ENCODE data around the gene PARD3. TPM values are rescaled to one million over a fixed set of nuclear protein-coding genes. Genes with fewer than 3 reads are reported as not detected.

PARD3 gene
- total RNA-seq, 1 experiment from 2014 or later, result 51.8 TPM

DNA sequence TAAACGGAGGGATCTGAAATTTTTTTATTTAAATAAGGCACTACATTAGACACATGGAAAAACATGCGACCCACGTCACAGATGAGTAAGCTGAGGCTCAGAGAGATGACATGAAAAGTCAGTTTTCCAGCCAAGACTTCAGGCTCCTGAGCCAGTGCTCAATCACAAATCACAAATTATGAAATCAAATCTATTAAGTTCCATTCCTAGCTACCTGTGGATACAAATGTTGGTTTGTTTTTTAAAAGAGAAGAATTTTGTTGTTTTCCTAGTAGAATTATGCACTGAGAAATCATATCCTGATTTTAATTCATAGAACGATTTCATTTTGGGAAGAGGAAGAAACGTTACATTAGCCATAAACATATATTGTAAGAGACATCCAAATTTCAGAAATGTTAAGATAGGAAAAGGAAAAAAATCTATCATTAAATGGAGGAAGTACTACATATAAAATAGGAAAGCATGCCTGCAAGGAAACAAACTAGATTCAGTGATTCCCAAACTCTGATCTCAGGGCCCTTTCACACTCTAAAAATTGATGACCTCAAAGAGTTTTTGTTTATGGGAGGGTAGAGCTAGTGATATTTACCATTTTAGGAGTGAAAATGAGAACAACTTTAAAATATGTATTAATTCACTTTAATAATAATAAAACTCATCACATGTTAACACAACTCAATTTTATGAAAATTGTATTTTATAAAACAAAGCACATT is 340.4 kb downstream of the PARD3 start:
- no peak overlapping the region for H3K27ac Mint-ChIP-seq
- DNase-seq (ENCODE audit: low spot score) (no peak), ATAC-seq (no peak)
- H3K4me3 Mint-ChIP-seq, result no peak overlapping the region
- H3K4me1 Mint-ChIP-seq, result peaks cover 3% of the 10 kb centered on the region
- H3K9me3 Mint-ChIP-seq, result no peaks in the 10 kb centered on the region
- ChIA-PET POLR2A (interaction anchor here (0.7 kb wide), 1 partner anchor 17 kb away, joined by 3 read pairs; no protein-coding TSS in a partner anchor), CTCF (no interaction called here)
- peaks cover 2% of the 10 kb centered on the region for H3K36me3 Mint-ChIP-seq
- TF ChIP-seq GABPB1 (CRISPR knock-in tag; IDR thresholded peaks at IDR 0.05), result no peak
- TF ChIP-seq, protein P1, sequence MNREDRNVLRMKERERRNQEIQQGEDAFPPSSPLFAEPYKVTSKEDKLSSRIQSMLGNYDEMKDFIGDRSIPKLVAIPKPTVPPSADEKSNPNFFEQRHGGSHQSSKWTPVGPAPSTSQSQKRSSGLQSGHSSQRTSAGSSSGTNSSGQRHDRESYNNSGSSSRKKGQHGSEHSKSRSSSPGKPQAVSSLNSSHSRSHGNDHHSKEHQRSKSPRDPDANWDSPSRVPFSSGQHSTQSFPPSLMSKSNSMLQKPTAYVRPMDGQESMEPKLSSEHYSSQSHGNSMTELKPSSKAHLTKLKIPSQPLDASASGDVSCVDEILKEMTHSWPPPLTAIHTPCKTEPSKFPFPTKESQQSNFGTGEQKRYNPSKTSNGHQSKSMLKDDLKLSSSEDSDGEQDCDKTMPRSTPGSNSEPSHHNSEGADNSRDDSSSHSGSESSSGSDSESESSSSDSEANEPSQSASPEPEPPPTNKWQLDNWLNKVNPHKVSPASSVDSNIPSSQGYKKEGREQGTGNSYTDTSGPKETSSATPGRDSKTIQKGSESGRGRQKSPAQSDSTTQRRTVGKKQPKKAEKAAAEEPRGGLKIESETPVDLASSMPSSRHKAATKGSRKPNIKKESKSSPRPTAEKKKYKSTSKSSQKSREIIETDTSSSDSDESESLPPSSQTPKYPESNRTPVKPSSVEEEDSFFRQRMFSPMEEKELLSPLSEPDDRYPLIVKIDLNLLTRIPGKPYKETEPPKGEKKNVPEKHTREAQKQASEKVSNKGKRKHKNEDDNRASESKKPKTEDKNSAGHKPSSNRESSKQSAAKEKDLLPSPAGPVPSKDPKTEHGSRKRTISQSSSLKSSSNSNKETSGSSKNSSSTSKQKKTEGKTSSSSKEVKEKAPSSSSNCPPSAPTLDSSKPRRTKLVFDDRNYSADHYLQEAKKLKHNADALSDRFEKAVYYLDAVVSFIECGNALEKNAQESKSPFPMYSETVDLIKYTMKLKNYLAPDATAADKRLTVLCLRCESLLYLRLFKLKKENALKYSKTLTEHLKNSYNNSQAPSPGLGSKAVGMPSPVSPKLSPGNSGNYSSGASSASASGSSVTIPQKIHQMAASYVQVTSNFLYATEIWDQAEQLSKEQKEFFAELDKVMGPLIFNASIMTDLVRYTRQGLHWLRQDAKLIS (CRISPR knock-in tag; IDR thresholded peaks at IDR 0.05; ENCODE audit: borderline replicate concordance), result no peak
- TF ChIP-seq ZNF263 (CRISPR knock-in tag; IDR thresholded peaks at IDR 0.05; ENCODE audit: low read depth), result no peak
- TF ChIP-seq, protein P2, sequence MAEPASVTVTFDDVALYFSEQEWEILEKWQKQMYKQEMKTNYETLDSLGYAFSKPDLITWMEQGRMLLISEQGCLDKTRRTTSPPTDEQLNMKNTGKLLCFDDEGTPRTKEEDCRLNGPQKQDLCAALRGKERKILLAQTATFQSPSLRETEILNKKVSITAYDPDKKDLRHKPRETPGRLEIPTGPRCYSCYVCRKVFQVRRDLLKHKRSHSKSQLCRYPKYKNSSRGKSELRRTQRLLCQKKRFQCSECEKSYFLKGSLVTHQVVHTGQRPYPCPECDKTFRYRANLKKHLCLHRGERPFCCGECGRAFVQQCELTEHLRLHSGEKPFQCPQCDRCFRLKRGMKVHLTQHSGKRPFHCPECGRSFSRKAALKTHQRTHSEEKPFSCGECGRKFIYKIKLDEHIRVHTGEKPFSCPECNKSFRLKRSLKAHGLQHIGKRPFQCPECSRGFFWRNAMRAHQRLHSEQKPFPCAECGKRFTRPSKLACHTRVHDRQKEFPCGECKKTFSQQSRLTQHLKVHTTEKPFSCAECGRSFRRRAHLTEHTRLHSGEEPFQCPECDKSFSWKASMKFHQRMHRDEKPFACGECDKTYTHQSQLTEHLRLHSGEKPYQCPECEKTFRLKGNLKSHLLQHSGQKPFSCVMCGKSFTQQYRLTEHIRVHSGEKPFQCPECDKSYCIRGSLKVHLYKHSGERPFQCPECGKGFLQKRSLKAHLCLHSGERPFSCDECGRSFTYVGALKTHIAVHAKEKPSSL (CRISPR knock-in tag; conservative IDR thresholded peaks at IDR 0.05), result no peak
- H3K27me3 Mint-ChIP-seq (ENCODE audit: low read depth), result no peaks in the 10 kb centered on the region

DNA sequence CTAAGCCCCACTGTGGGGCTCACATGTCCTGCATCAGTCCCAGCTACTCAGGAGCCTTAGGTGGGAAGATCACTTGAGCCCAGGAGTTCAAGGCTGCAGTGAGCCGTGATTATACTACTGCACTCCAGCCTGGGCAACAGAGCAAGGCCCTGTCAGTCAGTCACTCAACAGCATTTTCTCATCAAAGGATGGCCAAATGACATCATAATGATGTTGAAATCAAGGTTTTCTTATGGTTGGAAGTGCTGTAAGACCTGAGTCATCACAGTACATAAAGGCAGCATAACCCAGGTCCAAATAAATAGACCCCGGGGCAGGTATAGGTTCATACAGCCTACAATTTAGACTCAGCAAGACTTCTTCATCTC is 341.1 kb downstream of the PARD3 start:
- ATAC-seq, result no peak
- Mint-ChIP-seq H3K27me3 (ENCODE audit: low read depth) (no peaks in the 10 kb centered on the region), H3K4me1 (no peaks in the 10 kb centered on the region; the same call in 1 of the 2 replicates), H3K9me3 (no peaks in the 10 kb centered on the region), H3K36me3 (peaks cover 2% of the 10 kb centered on the region), H3K4me3 (no peak overlapping the region), H3K27ac (no peak overlapping the region)
- no peak for DNase-seq (ENCODE audit: low spot score)
- ChIA-PET CTCF (no interaction called here), POLR2A (no interaction called here)
- TF ChIP-seq, protein P3, sequence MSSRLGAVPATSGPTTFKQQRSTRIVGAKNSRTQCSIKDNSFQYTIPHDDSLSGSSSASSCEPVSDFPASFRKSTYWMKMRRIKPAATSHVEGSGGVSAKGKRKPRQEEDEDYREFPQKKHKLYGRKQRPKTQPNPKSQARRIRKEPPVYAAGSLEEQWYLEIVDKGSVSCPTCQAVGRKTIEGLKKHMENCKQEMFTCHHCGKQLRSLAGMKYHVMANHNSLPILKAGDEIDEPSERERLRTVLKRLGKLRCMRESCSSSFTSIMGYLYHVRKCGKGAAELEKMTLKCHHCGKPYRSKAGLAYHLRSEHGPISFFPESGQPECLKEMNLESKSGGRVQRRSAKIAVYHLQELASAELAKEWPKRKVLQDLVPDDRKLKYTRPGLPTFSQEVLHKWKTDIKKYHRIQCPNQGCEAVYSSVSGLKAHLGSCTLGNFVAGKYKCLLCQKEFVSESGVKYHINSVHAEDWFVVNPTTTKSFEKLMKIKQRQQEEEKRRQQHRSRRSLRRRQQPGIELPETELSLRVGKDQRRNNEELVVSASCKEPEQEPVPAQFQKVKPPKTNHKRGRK (CRISPR knock-in tag; IDR thresholded peaks at IDR 0.05; ENCODE audit: borderline replicate concordance), result no peak
- TF ChIP-seq KAT7 (CRISPR knock-in tag; IDR thresholded peaks at IDR 0.05; ENCODE audit: borderline replicate concordance) (no peak), ZNF121 (CRISPR knock-in tag; IDR thresholded peaks at IDR 0.05) (0 out of 2 replicates have a peak, but pooled peaks have one; percentile 35)

DNA sequence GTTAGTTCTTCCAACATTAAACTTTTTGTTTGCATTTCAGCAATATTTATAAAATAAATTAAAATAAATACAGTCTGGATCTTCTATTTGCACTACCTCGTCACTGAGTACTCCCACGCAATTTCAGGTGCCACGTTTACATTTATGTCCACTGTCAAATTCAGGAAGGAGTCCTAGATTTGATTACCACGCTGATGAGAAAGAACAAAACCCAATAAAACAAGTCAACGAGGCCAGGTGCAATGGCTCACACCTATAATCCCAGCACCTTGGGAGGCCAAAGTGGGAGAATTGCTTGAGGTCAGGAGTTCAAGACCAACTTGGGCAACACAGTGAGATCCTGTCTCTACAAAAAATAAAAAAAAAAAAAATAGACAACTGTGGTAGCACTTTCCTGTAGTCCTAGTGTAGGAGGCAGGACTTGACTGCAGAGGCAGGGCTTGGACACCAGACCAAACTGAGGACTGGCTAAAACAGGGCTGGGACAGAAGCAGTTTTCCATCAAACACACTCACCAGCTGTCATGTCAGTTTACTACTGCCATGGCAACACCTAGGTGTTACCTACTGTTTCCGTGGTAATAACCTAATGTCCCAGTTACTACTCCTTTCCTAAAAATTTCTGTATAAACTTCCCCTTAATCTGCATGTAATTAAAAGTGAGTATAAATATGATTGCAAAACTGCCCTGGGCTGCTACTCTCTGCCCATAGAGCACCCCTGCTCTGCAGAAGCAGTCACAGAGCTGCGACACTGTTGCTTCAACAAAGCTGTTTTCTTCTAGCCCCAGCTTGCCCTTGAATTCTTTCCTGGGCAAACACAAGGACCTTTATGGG is 341.7 kb downstream of the PARD3 start:
- no peak for ATAC-seq
- DNase-seq (ENCODE audit: low spot score), result no peak
- H3K4me3 Mint-ChIP-seq, result no peak overlapping the region
- no peak overlapping the region for H3K27ac Mint-ChIP-seq
- ChIA-PET CTCF (no interaction called here), POLR2A (no interaction called here)
- H3K27me3 Mint-ChIP-seq (ENCODE audit: low read depth), result no peaks in the 10 kb centered on the region
- peaks cover 2% of the 10 kb centered on the region for H3K36me3 Mint-ChIP-seq
- peaks cover 2% of the 10 kb centered on the region for H3K4me1 Mint-ChIP-seq
- no peaks in the 10 kb centered on the region for H3K9me3 Mint-ChIP-seq
- TF ChIP-seq, protein P4, sequence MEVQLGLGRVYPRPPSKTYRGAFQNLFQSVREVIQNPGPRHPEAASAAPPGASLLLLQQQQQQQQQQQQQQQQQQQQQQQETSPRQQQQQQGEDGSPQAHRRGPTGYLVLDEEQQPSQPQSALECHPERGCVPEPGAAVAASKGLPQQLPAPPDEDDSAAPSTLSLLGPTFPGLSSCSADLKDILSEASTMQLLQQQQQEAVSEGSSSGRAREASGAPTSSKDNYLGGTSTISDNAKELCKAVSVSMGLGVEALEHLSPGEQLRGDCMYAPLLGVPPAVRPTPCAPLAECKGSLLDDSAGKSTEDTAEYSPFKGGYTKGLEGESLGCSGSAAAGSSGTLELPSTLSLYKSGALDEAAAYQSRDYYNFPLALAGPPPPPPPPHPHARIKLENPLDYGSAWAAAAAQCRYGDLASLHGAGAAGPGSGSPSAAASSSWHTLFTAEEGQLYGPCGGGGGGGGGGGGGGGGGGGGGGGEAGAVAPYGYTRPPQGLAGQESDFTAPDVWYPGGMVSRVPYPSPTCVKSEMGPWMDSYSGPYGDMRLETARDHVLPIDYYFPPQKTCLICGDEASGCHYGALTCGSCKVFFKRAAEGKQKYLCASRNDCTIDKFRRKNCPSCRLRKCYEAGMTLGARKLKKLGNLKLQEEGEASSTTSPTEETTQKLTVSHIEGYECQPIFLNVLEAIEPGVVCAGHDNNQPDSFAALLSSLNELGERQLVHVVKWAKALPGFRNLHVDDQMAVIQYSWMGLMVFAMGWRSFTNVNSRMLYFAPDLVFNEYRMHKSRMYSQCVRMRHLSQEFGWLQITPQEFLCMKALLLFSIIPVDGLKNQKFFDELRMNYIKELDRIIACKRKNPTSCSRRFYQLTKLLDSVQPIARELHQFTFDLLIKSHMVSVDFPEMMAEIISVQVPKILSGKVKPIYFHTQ (CRISPR knock-in tag; IDR thresholded peaks at IDR 0.05), result no peak
- TF ChIP-seq NFE2L1 (CRISPR knock-in tag; IDR thresholded peaks at IDR 0.05), result no peak
- TF ChIP-seq MXD4 (CRISPR knock-in tag; IDR thresholded peaks at IDR 0.05; ENCODE audit: borderline replicate concordance), result no peak
- TF ChIP-seq ZNF423 (CRISPR knock-in tag; IDR thresholded peaks at IDR 0.05), result no peak
- TF ChIP-seq IRF2 (CRISPR knock-in tag; IDR thresholded peaks at IDR 0.05; ENCODE audit: borderline replicate concordance, low read depth), result no peak
- TF ChIP-seq, protein P5, sequence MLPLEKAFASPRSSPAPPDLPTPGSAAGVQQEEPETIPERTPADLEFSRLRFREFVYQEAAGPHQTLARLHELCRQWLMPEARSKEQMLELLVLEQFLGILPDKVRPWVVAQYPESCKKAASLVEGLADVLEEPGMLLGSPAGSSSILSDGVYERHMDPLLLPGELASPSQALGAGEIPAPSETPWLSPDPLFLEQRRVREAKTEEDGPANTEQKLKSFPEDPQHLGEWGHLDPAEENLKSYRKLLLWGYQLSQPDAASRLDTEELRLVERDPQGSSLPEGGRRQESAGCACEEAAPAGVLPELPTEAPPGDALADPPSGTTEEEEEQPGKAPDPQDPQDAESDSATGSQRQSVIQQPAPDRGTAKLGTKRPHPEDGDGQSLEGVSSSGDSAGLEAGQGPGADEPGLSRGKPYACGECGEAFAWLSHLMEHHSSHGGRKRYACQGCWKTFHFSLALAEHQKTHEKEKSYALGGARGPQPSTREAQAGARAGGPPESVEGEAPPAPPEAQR (CRISPR knock-in tag; IDR thresholded peaks at IDR 0.05), result no peak
- TF ChIP-seq, protein P6, sequence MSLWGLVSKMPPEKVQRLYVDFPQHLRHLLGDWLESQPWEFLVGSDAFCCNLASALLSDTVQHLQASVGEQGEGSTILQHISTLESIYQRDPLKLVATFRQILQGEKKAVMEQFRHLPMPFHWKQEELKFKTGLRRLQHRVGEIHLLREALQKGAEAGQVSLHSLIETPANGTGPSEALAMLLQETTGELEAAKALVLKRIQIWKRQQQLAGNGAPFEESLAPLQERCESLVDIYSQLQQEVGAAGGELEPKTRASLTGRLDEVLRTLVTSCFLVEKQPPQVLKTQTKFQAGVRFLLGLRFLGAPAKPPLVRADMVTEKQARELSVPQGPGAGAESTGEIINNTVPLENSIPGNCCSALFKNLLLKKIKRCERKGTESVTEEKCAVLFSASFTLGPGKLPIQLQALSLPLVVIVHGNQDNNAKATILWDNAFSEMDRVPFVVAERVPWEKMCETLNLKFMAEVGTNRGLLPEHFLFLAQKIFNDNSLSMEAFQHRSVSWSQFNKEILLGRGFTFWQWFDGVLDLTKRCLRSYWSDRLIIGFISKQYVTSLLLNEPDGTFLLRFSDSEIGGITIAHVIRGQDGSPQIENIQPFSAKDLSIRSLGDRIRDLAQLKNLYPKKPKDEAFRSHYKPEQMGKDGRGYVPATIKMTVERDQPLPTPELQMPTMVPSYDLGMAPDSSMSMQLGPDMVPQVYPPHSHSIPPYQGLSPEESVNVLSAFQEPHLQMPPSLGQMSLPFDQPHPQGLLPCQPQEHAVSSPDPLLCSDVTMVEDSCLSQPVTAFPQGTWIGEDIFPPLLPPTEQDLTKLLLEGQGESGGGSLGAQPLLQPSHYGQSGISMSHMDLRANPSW (CRISPR knock-in tag; conservative IDR thresholded peaks at IDR 0.05; ENCODE audit: low read depth), result no peak
